ENCODE measurements around the gene GLTPD2. TPM values are rescaled to one million over a fixed set of nuclear protein-coding genes. Genes with fewer than 3 reads are reported as not detected.
A peak's percentile ranks its signal among the peaks of the same experiment; 100 is the strongest.

The GLTPD2 gene
- total RNA-seq, 6 experiments from 2014 or later, result 20.6 to 97.4 (median 60.9) TPM

- no peaks in the 10 kb centered on the region for H3K27me3 ChIP-seq
- no peak for DNase-seq
- WGBS (ENCODE audit: insufficient coverage, low coverage, low lambda C conversion rate, missing lambda C conversion rate), result 35% methylated on average over 4 of the region's 4 CpGs
- H3K4me3 ChIP-seq, result peak overlapping the region; percentile 74 to 98 (median 96)
- intact Hi-C loops (cut with DNase I), result no loop called here
- peaks cover 0 to 25% (median 11%) of the 10 kb centered on the region in 4 donors for H3K4me1 ChIP-seq
- peak overlapping the region; percentile 13 to 95 (median 75) for H3K27ac ChIP-seq
- no peaks in the 10 kb centered on the region for H3K9me3 ChIP-seq
- no peak for ATAC-seq
- no peak for TF ChIP-seq POLR2A (IDR thresholded peaks at IDR 0.05)
- TF ChIP-seq, protein P1, sequence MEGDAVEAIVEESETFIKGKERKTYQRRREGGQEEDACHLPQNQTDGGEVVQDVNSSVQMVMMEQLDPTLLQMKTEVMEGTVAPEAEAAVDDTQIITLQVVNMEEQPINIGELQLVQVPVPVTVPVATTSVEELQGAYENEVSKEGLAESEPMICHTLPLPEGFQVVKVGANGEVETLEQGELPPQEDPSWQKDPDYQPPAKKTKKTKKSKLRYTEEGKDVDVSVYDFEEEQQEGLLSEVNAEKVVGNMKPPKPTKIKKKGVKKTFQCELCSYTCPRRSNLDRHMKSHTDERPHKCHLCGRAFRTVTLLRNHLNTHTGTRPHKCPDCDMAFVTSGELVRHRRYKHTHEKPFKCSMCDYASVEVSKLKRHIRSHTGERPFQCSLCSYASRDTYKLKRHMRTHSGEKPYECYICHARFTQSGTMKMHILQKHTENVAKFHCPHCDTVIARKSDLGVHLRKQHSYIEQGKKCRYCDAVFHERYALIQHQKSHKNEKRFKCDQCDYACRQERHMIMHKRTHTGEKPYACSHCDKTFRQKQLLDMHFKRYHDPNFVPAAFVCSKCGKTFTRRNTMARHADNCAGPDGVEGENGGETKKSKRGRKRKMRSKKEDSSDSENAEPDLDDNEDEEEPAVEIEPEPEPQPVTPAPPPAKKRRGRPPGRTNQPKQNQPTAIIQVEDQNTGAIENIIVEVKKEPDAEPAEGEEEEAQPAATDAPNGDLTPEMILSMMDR (IDR thresholded peaks at IDR 0.05), result no peak
- H3K36me3 ChIP-seq, result no peaks in the 10 kb centered on the region
Observed at GRCh38 chr17:4834681-4835020, 45.9 kb downstream of the GLTPD2 start.

DNA sequence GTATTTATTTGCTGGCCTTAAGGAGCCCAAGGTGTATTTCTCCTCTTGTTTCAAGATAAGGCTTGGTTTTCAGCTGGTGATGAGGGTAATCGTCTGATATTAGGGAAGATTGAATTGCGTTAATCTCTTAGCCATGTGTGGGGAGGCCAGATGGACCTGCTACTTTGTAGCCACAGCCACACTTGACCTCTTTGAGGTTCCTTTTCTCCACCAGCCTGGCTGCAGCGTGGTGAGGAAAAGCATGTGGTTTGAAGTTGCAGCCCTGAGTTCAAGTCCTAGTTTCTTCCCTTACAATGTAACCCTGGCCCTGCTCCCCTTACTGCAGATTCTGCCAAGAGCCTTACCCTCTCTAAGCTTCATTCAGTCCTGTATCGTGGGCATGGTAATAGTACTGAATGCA is 47.5 kb downstream of the GLTPD2 start:
- intact Hi-C loops (cut with DNase I), result no loop called here
- DNase-seq, result no peak
- Histone ChIP-seq H3K27ac (no peak overlapping the region), H3K36me3 (no peaks in the 10 kb centered on the region), H3K4me3 (no peak overlapping the region), H3K4me1 (peaks cover 0 to 25% (median 11%) of the 10 kb centered on the region in 4 donors), H3K27me3 (no peaks in the 10 kb centered on the region), H3K9me3 (no peaks in the 10 kb centered on the region)
- no peak for ATAC-seq
- TF ChIP-seq POLR2A (IDR thresholded peaks at IDR 0.05), result no peak
- TF ChIP-seq, protein P1 (IDR thresholded peaks at IDR 0.05), result no peak
- 85% methylated on average over 3 of the region's 4 CpGs for WGBS (ENCODE audit: insufficient coverage, low coverage, low lambda C conversion rate, missing lambda C conversion rate)

- Histone ChIP-seq H3K27ac (no peak overlapping the region), H3K27me3 (no peaks in the 10 kb centered on the region), H3K4me1 (peaks cover 0 to 25% (median 11%) of the 10 kb centered on the region in 4 donors), H3K4me3 (no peak overlapping the region), H3K36me3 (no peaks in the 10 kb centered on the region), H3K9me3 (no peaks in the 10 kb centered on the region)
- 61% methylated on average over 10 of the region's 13 CpGs for WGBS (ENCODE audit: insufficient coverage, low coverage, low lambda C conversion rate, missing lambda C conversion rate)
- TF ChIP-seq POLR2A (IDR thresholded peaks at IDR 0.05), result no peak
- TF ChIP-seq, protein P1 (IDR thresholded peaks at IDR 0.05), result no peak
- ATAC-seq, result no peak
- DNase-seq, result no peak
- intact Hi-C loops (cut with DNase I), result no loop called here
Observed at GRCh38 chr17:4837471-4838308, 48.9 kb downstream of the GLTPD2 start.

- H3K9me3 ChIP-seq, result no peaks in the 10 kb centered on the region
- WGBS (ENCODE audit: insufficient coverage, low coverage, low lambda C conversion rate, missing lambda C conversion rate), result 75% methylated on average over 2 of the region's 3 CpGs
- TF ChIP-seq POLR2A (IDR thresholded peaks at IDR 0.05), result no peak
- TF ChIP-seq, protein P1 (IDR thresholded peaks at IDR 0.05), result no peak
Observed at GRCh38 chr17:4838309-4838785, 49.6 kb downstream of the GLTPD2 start.

More at GRCh38 chr17:4838309-4838785, 49.6 kb downstream of the GLTPD2 start:
- Histone ChIP-seq H3K27me3 (no peaks in the 10 kb centered on the region), H3K4me3 (no peak overlapping the region), H3K4me1 (peaks cover 0 to 25% (median 11%) of the 10 kb centered on the region in 4 donors), H3K27ac (no peak overlapping the region), H3K36me3 (no peaks in the 10 kb centered on the region)
- intact Hi-C loops (cut with DNase I), result no loop called here
- no peak for DNase-seq
- ATAC-seq, result no peak

Measured in right lobe of liver (tissue), 6 donors.